Activated T-helper 2 cell treated with anti-CD3 and anti-CD28 coated beads, Interferon-gamma antibody, Interleukin-2, Interleukin-4, amounts not matched to agents 10 μg/mL and 5 μg/mL and 100 μg/mL, durations not matched to agents 14 hours and 24 hours and 36 hours (primary cell): ENCODE measurements around the gene TMEM41B. TPM values are rescaled to one million over a fixed set of nuclear protein-coding genes. Genes with fewer than 3 reads are reported as not detected.

Experiments
- DNase-seq: peaks from one replicate; pipeline ENCODE4 v3.0.0; 2021; ENCODE audit warnings: low spot score
- H3K27ac Mint-ChIP-seq: one replicate; pipeline ENCODE4 v1.8.0; 2021; ENCODE audit warnings: mixed read lengths
- H3K27me3 Mint-ChIP-seq: one replicate; pipeline ENCODE4 v1.8.0; 2021; ENCODE audit warnings: low read depth, mixed read lengths
- H3K36me3 Mint-ChIP-seq: one replicate; pipeline ENCODE4 v1.8.0; 2021; ENCODE audit warnings: low read depth, mixed read lengths
- H3K4me1 Mint-ChIP-seq: one replicate; pipeline ENCODE4 v1.8.0; 2021; ENCODE audit warnings: low read depth, mixed read lengths
- H3K4me3 Mint-ChIP-seq: one replicate; pipeline ENCODE4 v1.8.0; 2021; ENCODE audit warnings: low read depth, mild to moderate bottlenecking, moderate library complexity, mixed read lengths
- H3K9me3 Mint-ChIP-seq: one replicate; pipeline ENCODE4 v1.8.0; 2021; ENCODE audit warnings: mixed read lengths
- intact Hi-C: fragments of 100-400 bp; cut with micrococcal nuclease; formaldehyde crosslinking; loops from one replicate; pipeline ENCODE4 v1.15.1; 2023
- total RNA-seq: library from RNA; stranded (reverse); gene quantifications from 2 replicates; pipeline ENCODE4 v1.2.3, GENCODE V29; 2022

Gene TMEM41B
- total RNA-seq, 1 donor from 2014 or later: 29.8 TPM

DNA sequence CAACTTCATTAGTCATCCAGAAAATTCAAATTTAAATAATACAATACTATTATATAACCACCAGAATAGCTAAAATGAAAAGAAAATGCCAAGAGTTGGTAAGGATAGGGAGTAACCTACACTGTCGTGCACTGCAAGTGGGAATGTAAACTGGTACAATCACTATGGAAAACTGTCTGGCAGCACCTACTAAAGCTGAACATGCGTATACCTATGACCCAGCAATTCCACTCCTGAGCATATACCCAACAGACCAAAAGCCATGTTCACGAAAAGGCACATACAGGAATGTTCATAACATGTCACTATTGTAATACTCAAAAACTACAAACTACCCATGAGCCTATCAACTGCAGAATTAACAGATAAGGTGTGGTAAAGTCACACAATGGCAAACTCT lies 81.9 kb downstream of the TMEM41B start:
- DNase-seq: no peak
- Mint-ChIP-seq H3K27me3 (no peaks in the 10 kb centered on the region), H3K4me1 (peaks cover 41% of the 10 kb centered on the region), H3K4me3 (no peak overlapping the region), H3K27ac (no peak overlapping the region), H3K9me3 (peaks cover 10% of the 10 kb centered on the region), H3K36me3 (peaks cover 23% of the 10 kb centered on the region)
- intact Hi-C loops: loop anchor here (2.0 kb wide), 1 partner anchor 14 kb away; no protein-coding TSS in a partner anchor

DNA sequence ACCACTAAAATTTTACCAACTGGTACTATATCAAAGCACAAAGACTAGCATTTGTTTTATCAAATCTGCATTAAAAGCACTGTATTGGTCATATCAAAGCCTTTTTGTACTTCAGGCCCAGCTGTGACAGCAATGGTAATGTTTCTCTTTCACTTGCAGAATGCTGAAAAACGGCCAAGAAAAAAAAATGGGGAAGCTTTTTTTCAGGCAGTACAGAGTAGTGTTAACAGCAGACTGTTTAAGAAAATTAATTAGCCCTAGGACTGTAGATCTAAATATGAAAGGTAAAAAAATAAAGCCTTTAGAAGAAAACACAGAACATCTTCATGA lies 82.6 kb downstream of the TMEM41B start:
- DNase-seq: no peak
- Mint-ChIP-seq H3K9me3 (peaks cover 10% of the 10 kb centered on the region), H3K27ac (peak overlapping the region; percentile 42), H3K4me3 (peak overlapping the region; percentile 24), H3K4me1 (peaks cover 39% of the 10 kb centered on the region), H3K36me3 (peaks cover 23% of the 10 kb centered on the region), H3K27me3 (no peaks in the 10 kb centered on the region)
- intact Hi-C loops: loop anchor here (2.0 kb wide), 1 partner anchor 15 kb away; no protein-coding TSS in a partner anchor

Other genes starting within 250 kb of the TMEM41B start
- 0.18 TPM in 1 of 2 replicates, not detected in the other for gene SCUBE2, start 223.0 kb downstream of the TMEM41B start, total RNA-seq
- 56.7 and 61.6 TPM in 2 replicates for gene DENND5A, start 49.2 kb downstream of the TMEM41B start, total RNA-seq
- gene IPO7, start 70.1 kb upstream of the TMEM41B start, total RNA-seq: 143 and 155 TPM in 2 replicates
- gene ZNF143, start 146.4 kb upstream of the TMEM41B start, total RNA-seq: 30.9 and 36.8 TPM in 2 replicates